ENCODE measurements around the gene ERBIN. TPM values are rescaled to one million over a fixed set of nuclear protein-coding genes. Genes with fewer than 3 reads are reported as not detected.

ERBIN gene
- total and polyA plus RNA-seq, 10 of the 15 experiments (the other 5 are each of a cell fraction or from before 2014, with no cell fraction given), result 9.5 to 91.1 (median 49.4) TPM

DNA sequence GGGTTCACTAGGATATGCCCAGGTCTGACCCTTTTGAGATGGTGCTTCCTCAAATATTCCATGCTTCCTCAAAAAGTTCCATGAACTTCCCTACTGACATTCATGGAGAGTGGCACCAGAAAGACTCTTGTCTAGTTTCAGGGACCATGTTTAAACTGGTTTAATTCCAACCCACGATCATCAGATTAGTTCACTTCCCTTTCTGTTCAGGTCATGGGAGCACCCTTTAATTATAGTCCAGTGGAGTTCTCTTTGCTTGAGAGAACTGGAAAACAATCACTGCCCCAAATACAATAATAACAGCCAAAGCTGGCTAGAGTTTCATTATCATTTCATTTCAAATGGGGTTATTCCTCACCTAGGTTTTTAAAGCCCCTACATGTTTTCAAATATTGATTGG, 9.7 kb upstream of the ERBIN start:
- SMC1A ChIA-PET (ENCODE audit: uncharacterized antibody, unreplicated experiment), result interaction anchor here (1.3 kb wide), 1 partner anchor 10 kb away, joined by 4 read pairs; the partner anchor contains the start of gene ERBIN

More for the DNA sequence above, 9.7 kb upstream of the ERBIN start:
- RAD21 ChIA-PET (ENCODE audit: unreplicated experiment), result interaction anchor here (0.7 kb wide), 1 partner anchor 15 kb away, joined by 3 read pairs; no protein-coding TSS in a partner anchor
- POLR2A ChIA-PET, result no interaction called here
- Histone ChIP-seq H3K36me3 (ENCODE audit: control insufficient read depth in 2 of 2, insufficient read depth in 2 of 2, low read length in 1 of 2) (no peaks in the 10 kb centered on the region), H3K4me1 (ENCODE audit: control insufficient read depth, insufficient read depth, low read length) (no peaks in the 10 kb centered on the region), H3K79me2 (ENCODE audit: control insufficient read depth, insufficient read depth, low read length) (no peaks in the 10 kb centered on the region), H3K4me3 (no peak overlapping the region), H3K27me3 (replicated peaks in 1 of 2; ENCODE audit: control insufficient read depth in 2 of 2, insufficient read depth in 2 of 2, low read length in 1 of 2) (no peaks in the 10 kb centered on the region), H3K9me3 (replicated peaks; ENCODE audit: control insufficient read depth, insufficient read depth, low read length) (no peaks in the 10 kb centered on the region), H3K4me2 (ENCODE audit: control insufficient read depth, insufficient read depth) (no peak overlapping the region), H4K20me1 (ENCODE audit: control insufficient read depth, insufficient read depth) (no peaks in the 10 kb centered on the region), H3K27ac (ENCODE audit: control insufficient read depth, insufficient read depth) (no peak overlapping the region), H2AFZ (ENCODE audit: control insufficient read depth, low read depth, low read length) (no peak overlapping the region), H3K9ac (ENCODE audit: control insufficient read depth, insufficient read depth, low read length) (no peak overlapping the region)
- no peak for FAIRE-seq
- 4% methylated on average over 1 of the region's 1 CpG for WGBS (ENCODE audit: insufficient coverage, insufficient replicate concordance, low lambda C conversion rate, missing lambda C conversion rate)
- TF ChIP-seq RAD21 (IDR thresholded peaks at IDR 0.05; ENCODE audit: insufficient read depth, low read depth, low read length), result no peak
- TF ChIP-seq SIX5 (IDR thresholded peaks at IDR 0.05; ENCODE audit: low read depth, low read length, severe bottlenecking), result no peak
- TF ChIP-seq CREB1 (IDR thresholded peaks at IDR 0.05; ENCODE audit: low read depth), result no peak
- TF ChIP-seq, protein P1, sequence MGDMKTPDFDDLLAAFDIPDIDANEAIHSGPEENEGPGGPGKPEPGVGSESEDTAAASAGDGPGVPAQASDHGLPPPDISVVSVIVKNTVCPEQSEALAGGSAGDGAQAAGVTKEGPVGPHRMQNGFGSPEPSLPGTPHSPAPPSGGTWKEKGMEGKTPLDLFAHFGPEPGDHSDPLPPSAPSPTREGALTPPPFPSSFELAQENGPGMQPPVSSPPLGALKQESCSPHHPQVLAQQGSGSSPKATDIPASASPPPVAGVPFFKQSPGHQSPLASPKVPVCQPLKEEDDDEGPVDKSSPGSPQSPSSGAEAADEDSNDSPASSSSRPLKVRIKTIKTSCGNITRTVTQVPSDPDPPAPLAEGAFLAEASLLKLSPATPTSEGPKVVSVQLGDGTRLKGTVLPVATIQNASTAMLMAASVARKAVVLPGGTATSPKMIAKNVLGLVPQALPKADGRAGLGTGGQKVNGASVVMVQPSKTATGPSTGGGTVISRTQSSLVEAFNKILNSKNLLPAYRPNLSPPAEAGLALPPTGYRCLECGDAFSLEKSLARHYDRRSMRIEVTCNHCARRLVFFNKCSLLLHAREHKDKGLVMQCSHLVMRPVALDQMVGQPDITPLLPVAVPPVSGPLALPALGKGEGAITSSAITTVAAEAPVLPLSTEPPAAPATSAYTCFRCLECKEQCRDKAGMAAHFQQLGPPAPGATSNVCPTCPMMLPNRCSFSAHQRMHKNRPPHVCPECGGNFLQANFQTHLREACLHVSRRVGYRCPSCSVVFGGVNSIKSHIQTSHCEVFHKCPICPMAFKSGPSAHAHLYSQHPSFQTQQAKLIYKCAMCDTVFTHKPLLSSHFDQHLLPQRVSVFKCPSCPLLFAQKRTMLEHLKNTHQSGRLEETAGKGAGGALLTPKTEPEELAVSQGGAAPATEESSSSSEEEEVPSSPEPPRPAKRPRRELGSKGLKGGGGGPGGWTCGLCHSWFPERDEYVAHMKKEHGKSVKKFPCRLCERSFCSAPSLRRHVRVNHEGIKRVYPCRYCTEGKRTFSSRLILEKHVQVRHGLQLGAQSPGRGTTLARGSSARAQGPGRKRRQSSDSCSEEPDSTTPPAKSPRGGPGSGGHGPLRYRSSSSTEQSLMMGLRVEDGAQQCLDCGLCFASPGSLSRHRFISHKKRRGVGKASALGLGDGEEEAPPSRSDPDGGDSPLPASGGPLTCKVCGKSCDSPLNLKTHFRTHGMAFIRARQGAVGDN (IDR thresholded peaks at IDR 0.05), result no peak
- no peak for TF ChIP-seq RAD51 (IDR thresholded peaks at IDR 0.05)
- TF ChIP-seq CBX5 (IDR thresholded peaks at IDR 0.05; ENCODE audit: low read depth), result no peak
- TF ChIP-seq, protein P2, sequence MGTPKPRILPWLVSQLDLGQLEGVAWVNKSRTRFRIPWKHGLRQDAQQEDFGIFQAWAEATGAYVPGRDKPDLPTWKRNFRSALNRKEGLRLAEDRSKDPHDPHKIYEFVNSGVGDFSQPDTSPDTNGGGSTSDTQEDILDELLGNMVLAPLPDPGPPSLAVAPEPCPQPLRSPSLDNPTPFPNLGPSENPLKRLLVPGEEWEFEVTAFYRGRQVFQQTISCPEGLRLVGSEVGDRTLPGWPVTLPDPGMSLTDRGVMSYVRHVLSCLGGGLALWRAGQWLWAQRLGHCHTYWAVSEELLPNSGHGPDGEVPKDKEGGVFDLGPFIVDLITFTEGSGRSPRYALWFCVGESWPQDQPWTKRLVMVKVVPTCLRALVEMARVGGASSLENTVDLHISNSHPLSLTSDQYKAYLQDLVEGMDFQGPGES (IDR thresholded peaks at IDR 0.05), result no peak
- no peak for TF ChIP-seq HDAC2 (IDR thresholded peaks at IDR 0.05)
- TF ChIP-seq ZNF622 (IDR thresholded peaks at IDR 0.05), result no peak
- no peak for TF ChIP-seq SPI1 (IDR thresholded peaks at IDR 0.05; ENCODE audit: borderline replicate concordance, insufficient read depth, low read depth, low read length)
- TF ChIP-seq RBBP5 (conservative IDR thresholded peaks at IDR 0.05), result no peak
- intact Hi-C loops (cut with micrococcal nuclease; ENCODE audit: unreplicated experiment) (no loop called here), in situ Hi-C loops (cut with MboI) (no loop called here)
- no peak for ATAC-seq
- BruUV-seq (replicated peaks), result no TSS peak
- CTCF ChIA-PET, result interaction anchor here (0.8 to 1.4 kb wide), 3 partner anchors 14 to 173 kb away, joined by 3 to 4 read pairs (median 4); no protein-coding TSS in a partner anchor
- DNase-seq (ENCODE audit: low read depth, low spot score), result no peak

Measured in GM12878 (cell line).